Measurements from ENCODE around the gene RPS23. TPM values are rescaled to one million over a fixed set of nuclear protein-coding genes. Genes with fewer than 3 reads are reported as not detected.
"Not testable (repeated sequence)": the region's sequence is repeated elsewhere in the genome, so short reads cannot be mapped to it uniquely, and the experiment has no call there.

The RPS23 gene
- total RNA-seq, 1 experiment from 2014 or later: 2,948 TPM

DNA sequence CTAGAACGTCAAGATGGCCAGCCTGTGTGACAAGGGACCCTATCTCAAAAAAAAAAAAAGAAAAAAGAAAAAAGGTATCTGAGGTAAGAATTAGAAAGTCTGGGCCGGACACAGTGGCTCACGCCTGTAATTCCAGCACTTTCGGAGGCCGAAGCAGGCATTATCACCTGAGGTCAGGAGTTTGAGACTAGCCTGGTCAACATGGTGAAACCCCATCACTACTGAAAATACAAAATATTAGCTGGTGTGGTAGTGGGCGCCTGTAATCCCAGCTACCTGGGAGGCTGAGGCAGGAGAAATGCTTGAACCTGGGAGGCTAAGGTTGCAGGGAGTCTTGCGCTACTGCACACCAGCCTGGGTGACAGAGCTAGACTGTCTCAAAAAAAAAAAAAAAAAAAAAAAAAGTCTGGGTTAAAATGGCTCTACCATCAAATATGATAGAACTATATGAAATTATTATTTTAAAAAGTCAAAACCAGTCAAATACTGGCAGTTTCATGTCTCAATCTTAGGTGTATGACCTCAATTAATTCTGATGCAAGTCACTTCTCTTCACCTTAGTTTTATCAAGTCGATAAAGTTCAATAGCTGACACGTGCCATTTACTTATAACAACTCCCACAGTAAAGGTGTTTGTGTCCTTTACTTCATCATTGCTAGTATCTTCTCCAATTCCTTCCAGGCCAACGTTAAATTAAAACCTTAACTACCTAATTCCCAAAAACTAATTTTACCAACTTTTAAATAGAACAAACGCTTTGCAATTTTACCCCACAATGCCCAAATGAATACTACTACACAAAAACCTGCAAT lies 1.1 kb downstream of the RPS23 start:
- H3K4me3 ChIP-seq: peak overlapping the region; percentile 68
- H3K27ac ChIP-seq: peak overlapping the region; percentile 77
- H3K27me3 ChIP-seq (replicated peaks): no peaks in the 10 kb centered on the region
- H3K9me3 ChIP-seq (replicated peaks): no peaks in the 10 kb centered on the region
- peaks cover 48% of the 10 kb centered on the region for H3K36me3 ChIP-seq
- H3K4me1 ChIP-seq (replicated peaks): peaks cover 4% of the 10 kb centered on the region
- DNase-seq (ENCODE audit: low read depth in 1 of 2, low spot score in 2 of 2): no peak

DNA sequence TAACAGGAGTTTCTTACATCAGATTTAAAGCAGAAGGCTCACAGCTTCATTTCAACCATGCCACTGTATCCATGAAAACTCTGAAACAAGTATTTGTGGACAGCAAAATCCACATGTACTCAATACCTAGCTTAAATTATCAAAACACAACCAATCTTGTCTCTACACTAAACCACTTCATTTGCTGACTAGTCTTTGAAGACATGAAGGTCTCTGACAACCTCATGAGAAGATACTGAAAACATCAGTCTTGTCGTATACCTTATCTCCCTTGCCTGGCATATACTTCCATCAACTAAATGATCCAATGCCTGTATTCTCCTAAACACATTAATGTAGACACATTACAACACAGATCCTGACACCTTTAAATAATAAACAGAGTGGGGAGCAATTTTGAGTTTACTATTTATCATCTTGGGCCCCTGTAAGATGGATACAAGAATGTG lies 2.9 kb downstream of the RPS23 start:
- Histone ChIP-seq H3K4me1 (replicated peaks) (peaks cover 4% of the 10 kb centered on the region), H3K9me3 (replicated peaks) (no peaks in the 10 kb centered on the region), H3K4me3 (no peak overlapping the region), H3K27ac (peak overlapping the region; percentile 13; the same call in 1 of the 2 replicates), H3K36me3 (peaks cover 48% of the 10 kb centered on the region), H3K27me3 (replicated peaks) (no peaks in the 10 kb centered on the region)
- DNase-seq (ENCODE audit: low read depth in 1 of 2, low spot score in 2 of 2): no peak

DNA sequence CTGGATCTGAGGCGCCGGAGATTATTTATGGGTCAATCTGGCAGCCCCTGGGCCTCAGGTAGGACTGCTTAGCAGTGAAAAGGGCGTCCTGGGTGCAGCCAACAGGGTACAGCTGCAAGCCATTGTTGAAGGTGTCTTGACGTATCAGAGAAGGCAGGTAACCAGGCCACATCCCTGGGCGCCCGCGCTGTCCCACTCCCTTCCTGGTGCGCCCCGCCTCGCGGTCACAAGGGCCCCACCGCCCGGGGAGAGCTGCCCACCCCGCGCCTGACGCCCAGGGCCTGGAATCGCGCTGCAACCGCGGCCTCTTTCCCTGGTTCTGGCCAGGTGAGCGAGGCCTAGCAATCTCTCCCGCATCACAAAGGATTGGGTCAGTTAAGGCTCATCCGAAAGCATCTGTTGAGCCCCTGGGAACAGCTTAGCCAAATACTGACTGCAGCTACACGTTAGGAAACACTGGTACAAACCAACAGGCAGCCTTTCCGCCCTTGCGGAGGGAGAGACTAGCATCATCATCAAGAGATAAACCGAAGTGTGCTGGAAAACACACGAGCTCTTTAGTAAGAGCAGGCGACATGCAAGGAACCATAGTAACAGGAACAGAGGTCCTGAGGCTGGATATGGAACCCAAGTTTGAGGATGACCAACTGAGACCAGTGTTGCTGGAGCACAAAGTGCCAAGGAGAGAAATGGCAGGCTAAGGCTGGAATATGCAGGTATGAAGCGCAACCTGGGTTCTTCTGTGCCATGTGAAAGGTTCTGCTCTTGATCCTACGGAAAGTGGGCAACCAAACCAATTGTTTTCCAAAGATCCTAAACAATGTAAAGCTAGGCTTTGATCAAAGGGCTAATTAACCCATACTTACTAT lies 3.6 kb downstream of the RPS23 start:
- no peak for DNase-seq (ENCODE audit: low read depth in 1 of 2, low spot score in 2 of 2)
- H3K27ac ChIP-seq: peak overlapping the region; percentile 13; the same call in 1 of the 2 replicates
- H3K4me1 ChIP-seq (replicated peaks): peaks cover 4% of the 10 kb centered on the region
- peaks cover 48% of the 10 kb centered on the region for H3K36me3 ChIP-seq
- no peak overlapping the region for H3K4me3 ChIP-seq
- H3K9me3 ChIP-seq (replicated peaks): no peaks in the 10 kb centered on the region
- H3K27me3 ChIP-seq (replicated peaks): no peaks in the 10 kb centered on the region

DNA sequence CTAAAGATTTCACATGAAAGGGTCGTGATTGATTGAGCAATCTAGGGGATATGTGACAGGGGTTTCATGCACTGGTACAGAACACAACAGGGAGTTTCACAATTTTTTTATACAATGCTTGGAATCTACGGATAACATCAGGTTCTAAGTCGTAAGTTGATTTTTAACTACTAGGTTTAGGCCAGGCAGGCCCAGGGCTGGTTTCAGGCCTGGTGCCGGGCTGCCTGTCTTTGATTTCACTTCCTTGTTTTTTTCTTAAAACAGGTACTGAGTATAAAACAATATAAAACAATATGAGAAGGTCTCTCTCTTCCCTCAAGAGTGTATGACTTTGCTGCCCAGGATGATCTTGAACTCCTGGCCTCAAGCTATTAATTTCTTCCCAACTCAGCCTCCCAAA lies 4.7 kb downstream of the RPS23 start:
- not testable (repeated sequence) for H3K4me1 ChIP-seq (replicated peaks); H3K4me3 ChIP-seq; DNase-seq (ENCODE audit: low read depth in 1 of 2, low spot score in 2 of 2); H3K9me3 ChIP-seq (replicated peaks); H3K27ac ChIP-seq; H3K27me3 ChIP-seq (replicated peaks)
- H3K36me3 ChIP-seq: peaks cover 54% of the 10 kb centered on the region

DNA sequence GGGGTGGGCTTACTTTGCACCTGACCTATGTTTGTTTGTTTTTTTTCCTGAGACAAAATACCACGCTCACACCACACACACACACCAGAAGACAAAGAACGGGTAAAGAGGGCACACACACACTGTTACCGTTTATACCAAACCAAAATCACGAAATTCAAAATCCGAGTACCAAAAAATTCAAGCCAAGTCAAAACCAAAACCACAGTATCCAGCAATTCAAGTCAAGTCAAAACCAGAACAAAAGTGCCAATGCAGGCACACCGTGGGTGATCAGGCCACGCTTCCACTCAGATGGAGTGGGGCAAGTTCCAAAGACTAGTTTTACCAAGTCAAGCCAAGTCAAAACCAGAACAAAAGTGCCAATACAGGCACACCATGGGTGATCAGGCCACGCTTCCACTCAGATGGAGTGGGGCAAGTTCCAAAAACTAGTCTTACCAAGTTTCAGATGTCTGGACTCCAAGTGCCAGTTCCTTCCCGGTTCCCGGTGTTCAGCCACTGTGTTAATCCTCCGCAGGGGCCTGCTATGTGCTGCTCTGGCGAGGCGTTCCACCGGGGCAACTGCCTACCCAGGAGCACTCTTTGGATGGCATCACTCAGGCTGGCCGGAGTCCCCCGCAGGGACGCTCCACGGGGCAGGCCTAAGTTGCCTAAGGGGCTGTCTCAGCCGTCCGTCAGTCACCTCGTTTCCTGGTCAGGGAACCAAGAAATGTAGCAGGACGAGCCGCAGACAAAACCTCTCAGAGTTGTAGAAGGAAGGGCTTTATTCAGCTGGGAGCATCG lies 5.4 kb downstream of the RPS23 start:
- not testable (repeated sequence) for H3K27me3 ChIP-seq (replicated peaks); H3K9me3 ChIP-seq (replicated peaks); DNase-seq (ENCODE audit: low read depth in 1 of 2, low spot score in 2 of 2); H3K27ac ChIP-seq; H3K4me1 ChIP-seq (replicated peaks); H3K4me3 ChIP-seq
- H3K36me3 ChIP-seq: peaks cover 53% of the 10 kb centered on the region

DNA sequence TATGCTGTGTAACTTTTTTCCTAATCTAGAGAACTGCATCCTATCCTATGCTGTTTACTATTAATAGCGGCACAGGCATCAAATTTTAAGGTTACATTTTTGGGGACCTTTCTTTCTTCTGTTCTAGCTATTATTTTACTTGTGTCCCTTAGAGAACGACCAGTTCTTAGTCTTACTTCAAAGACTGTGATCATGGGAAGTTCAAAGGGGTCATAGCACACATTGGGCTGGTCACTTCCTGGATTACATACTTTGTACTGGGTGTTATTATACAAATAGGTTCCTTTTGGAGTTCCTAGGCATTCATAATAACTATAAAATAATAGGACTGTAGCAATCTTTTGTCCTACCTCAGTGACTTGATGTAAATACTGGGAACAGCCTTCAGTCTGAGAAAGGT lies 8.8 kb downstream of the RPS23 start:
- not testable (repeated sequence) for H3K4me1 ChIP-seq (replicated peaks); H3K4me3 ChIP-seq; H3K9me3 ChIP-seq (replicated peaks); DNase-seq (ENCODE audit: low read depth in 1 of 2, low spot score in 2 of 2); H3K27me3 ChIP-seq (replicated peaks); H3K27ac ChIP-seq
- peaks cover 19% of the 10 kb centered on the region for H3K36me3 ChIP-seq

DNA sequence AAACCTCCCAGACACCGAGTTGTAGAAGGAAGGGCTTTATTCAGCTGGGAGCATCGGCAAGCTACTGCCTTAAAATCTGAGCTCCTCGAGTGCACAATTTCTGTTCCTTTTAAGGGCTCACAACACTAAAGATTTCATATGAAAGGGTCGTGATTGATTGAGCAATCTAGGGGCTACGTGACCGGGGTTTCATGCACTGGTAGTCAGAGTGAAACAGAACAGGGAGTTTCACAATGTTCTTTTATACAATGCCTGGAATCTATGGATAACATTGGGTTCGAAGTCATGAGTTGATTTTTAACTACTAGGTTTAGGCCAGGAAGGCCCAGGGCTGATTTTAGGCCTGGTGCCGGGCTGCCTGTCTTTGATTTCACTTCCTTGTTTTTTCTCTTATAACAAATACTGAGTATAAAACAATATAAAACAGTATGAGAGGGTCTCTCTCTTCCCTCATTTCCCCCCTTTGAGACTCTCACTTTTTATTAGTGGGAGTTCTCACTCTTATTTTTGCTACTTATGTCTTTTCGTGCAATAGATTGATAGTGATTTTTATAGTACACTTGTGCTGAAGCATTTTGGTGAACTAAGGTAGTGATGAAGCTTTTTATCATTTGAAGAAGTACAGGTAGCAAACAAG lies 10.7 kb downstream of the RPS23 start:
- DNase-seq (ENCODE audit: low read depth in 1 of 2, low spot score in 2 of 2); H3K27me3 ChIP-seq (replicated peaks); H3K36me3 ChIP-seq; H3K4me3 ChIP-seq; H3K27ac ChIP-seq; H3K9me3 ChIP-seq (replicated peaks); H3K4me1 ChIP-seq (replicated peaks): not testable (repeated sequence)

DNA sequence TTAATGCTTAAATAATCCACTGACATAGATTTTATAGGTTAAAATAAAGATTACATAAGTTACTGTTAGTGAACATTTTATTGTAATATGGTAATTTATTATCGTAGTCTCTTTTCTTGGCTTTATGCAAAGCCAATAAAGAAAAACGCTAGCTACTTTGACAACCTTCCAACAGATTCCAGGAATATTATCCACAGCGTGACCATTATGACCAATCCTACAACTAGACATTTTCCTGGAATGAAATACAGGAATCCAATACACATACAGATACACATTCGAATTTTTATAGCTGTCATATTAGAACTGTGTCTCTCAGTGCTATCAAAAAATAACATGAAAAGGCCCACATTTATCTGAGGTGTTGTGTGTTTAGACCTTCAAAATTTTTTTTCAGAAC lies 13.1 kb downstream of the RPS23 start:
- H3K4me3 ChIP-seq: no peak overlapping the region
- H3K27ac ChIP-seq: no peak overlapping the region
- no peaks in the 10 kb centered on the region for H3K27me3 ChIP-seq (replicated peaks)
- no peak for DNase-seq (ENCODE audit: low read depth in 1 of 2, low spot score in 2 of 2)
- peaks cover 7% of the 10 kb centered on the region; the same call in 1 of the 2 replicates for H3K36me3 ChIP-seq
- H3K9me3 ChIP-seq (replicated peaks): no peaks in the 10 kb centered on the region
- H3K4me1 ChIP-seq (replicated peaks): no peaks in the 10 kb centered on the region

DNA sequence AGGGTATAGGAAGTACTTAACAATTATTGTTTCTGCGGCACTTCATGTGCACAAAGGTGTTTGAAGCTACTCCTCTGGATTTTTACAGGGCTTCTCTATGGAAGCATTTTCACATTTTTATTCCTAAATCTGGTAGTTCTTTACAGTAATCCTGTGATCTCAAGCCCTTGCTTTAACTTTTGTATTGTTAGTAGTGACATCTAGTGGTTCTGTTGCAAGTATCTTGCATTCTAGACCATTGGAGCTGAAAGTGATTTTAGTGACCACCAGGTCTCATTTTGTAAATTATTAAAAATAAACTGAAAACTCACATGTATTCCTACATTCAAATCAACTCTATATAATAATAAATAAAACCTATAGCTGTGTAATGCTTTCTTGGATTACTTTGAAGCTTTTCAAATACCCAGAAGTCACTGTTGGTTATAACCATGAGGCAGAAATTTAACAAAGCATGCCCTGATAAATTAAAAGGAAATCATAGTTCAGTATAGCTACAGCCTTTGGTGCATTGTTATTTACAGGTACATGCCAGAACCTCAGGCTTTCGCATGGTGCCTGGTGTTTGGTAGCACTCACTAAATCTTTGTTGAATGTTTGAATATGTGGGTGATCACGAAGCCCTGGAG lies 18.9 kb downstream of the RPS23 start:
- Histone ChIP-seq H3K4me3 (no peak overlapping the region), H3K27ac (no peak overlapping the region), H3K36me3 (no peaks in the 10 kb centered on the region), H3K4me1 (replicated peaks) (no peaks in the 10 kb centered on the region), H3K9me3 (replicated peaks) (no peaks in the 10 kb centered on the region), H3K27me3 (replicated peaks) (no peaks in the 10 kb centered on the region)
- DNase-seq (ENCODE audit: low read depth in 1 of 2, low spot score in 2 of 2): peak in 1 of 2 experiments; percentile 10

DNA sequence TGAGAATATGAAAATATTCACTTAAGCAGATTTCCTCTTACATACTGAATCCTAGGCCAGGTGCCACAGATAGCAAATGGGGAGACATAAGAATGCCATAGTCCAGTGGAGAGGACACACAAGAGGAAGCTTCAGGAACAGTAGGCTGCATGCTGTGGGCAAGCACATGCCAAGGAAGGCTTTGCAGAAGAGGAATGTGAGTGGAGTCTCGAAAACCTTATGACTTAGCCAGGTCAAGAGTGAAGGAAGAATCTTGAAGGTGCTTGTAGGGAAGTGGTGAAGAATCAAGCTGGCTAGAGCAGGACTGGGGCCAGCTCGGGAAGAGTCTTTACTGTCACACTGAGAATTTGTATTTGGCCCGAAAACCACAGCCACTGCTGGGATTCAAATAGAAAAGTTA lies 20.4 kb downstream of the RPS23 start:
- H3K36me3 ChIP-seq: no peaks in the 10 kb centered on the region
- no peak overlapping the region for H3K27ac ChIP-seq
- no peak overlapping the region for H3K4me3 ChIP-seq
- H3K9me3 ChIP-seq (replicated peaks): no peaks in the 10 kb centered on the region
- no peak for DNase-seq (ENCODE audit: low read depth in 1 of 2, low spot score in 2 of 2)
- H3K4me1 ChIP-seq (replicated peaks): no peaks in the 10 kb centered on the region
- H3K27me3 ChIP-seq (replicated peaks): no peaks in the 10 kb centered on the region

DNA sequence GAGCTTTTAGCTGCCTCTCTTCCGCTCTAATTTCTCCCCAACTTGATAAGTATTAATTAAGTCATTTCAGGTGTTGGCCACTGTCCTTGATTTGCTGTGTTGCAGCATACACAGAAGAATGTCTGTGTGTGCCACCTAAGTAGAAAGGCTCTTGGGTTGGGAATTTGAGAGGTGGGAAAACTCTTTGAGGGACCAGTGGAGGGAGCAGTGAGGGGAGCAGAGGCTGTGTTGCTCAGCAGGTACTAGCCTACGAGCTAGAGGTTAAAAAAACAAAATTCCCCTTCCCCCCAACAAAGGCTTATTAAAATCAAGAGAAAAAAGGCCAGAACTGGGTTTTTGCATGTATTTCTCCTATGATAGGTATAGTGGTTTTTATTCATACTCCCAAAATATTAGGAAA lies 20.9 kb downstream of the RPS23 start:
- Histone ChIP-seq H3K27ac (no peak overlapping the region), H3K36me3 (no peaks in the 10 kb centered on the region), H3K9me3 (replicated peaks) (no peaks in the 10 kb centered on the region), H3K4me1 (replicated peaks) (no peaks in the 10 kb centered on the region), H3K27me3 (replicated peaks) (no peaks in the 10 kb centered on the region), H3K4me3 (no peak overlapping the region)
- DNase-seq (ENCODE audit: low read depth in 1 of 2, low spot score in 2 of 2): no peak

DNA sequence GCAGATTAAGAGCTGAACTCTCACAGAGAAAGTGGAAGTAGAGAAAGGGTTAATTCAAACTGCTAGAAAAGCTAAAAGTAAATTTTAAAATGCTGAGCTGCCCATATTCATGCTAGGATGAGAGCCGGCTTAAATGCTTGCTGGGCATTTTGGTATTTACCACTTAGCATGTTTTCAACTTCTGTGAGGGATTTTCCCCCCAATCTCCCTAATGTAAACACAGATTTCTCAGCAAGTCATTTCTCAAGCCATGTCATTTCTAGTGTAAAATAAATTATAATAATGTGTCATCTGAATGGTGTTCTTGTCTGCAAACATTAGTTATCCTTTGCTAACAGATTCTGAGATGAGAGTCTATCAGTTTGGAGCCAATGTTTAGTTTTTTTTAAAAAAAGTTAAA lies 22.3 kb downstream of the RPS23 start:
- H3K4me1 ChIP-seq (replicated peaks): no peaks in the 10 kb centered on the region
- DNase-seq (ENCODE audit: low read depth in 1 of 2, low spot score in 2 of 2): no peak
- H3K27me3 ChIP-seq (replicated peaks): no peaks in the 10 kb centered on the region
- no peak overlapping the region for H3K4me3 ChIP-seq
- H3K27ac ChIP-seq: no peak overlapping the region
- H3K9me3 ChIP-seq (replicated peaks): no peaks in the 10 kb centered on the region
- H3K36me3 ChIP-seq: no peaks in the 10 kb centered on the region

DNA sequence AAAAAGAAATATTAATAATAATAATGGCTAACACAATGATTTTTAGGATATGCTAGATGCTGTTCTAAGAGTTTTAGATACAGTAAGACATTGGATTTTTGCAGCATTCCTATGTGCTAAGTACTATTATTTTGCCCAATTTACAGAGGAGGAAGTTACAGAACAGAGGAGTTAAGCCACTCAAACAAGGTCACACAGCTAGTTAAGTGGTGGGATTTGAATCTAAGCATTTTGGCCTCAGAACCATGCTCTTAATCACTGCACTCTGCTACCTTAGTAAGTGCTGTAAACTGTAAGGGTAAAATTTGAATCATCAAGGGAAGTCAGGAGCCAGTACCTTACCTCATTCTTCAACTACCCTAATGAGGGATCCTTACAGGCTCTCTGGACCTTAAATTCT lies 25.4 kb downstream of the RPS23 start:
- Histone ChIP-seq H3K27ac (no peak overlapping the region), H3K4me3 (no peak overlapping the region), H3K9me3 (replicated peaks) (no peaks in the 10 kb centered on the region), H3K36me3 (no peaks in the 10 kb centered on the region), H3K4me1 (replicated peaks) (no peaks in the 10 kb centered on the region), H3K27me3 (replicated peaks) (no peaks in the 10 kb centered on the region)
- DNase-seq (ENCODE audit: low read depth in 1 of 2, low spot score in 2 of 2): no peak

Data from SJSA1 (cell line).